K562 (cell line): Measurements from ENCODE around the gene FRMD4A. TPM values are rescaled to one million over a fixed set of nuclear protein-coding genes. Genes with fewer than 3 reads are reported as not detected.

Experiments used
- DDX20 ChIP-seq: fragments of 450-650 bp; IDR thresholded peaks from 2 replicates; pipeline ENCODE4 v1.6.1; 2016; ENCODE audit warnings: missing genetic modification characterization, low read depth, mild to moderate bottlenecking, missing compliant biosample characterization, moderate library complexity
- MCM3 ChIP-seq: fragments of 450-650 bp; IDR thresholded peaks from 2 replicates; pipeline ENCODE4 v1.6.1; 2016
- MNT ChIP-seq, 2 experiments: fragments of 450-650 bp; conservative IDR thresholded peaks; 2 replicates each; pipeline ENCODE4 v1.6.1; 2017; ENCODE audit warnings: mild to moderate bottlenecking in 2 of 2, moderate library complexity in 2 of 2
- MYC ChIP-seq, 2 experiments: fragments of 250-450 bp in 1 of 2; sonication (Bioruptor Pico) in 1 of 2; IDR thresholded peaks; 2 replicates each; pipeline versions ENCODE4 v1.5.1 to v1.6.1; 2012 to 2021; ENCODE audit warnings: low read depth in 2 of 2, borderline replicate concordance in 1 of 2, improper control_type of control experiment in 1 of 2, low read length in 1 of 2, mild to moderate bottlenecking in 1 of 2, moderate library complexity in 1 of 2
- NELFE ChIP-seq: IDR thresholded peaks from 2 replicates; pipeline ENCODE4 v1.6.1; 2011; ENCODE audit warnings: mild to moderate bottlenecking; ENCODE audit not compliant: insufficient read depth, insufficient read length
- RBM22 ChIP-seq: fragments of 200-400 bp; formaldehyde crosslinking; IDR thresholded peaks from 2 replicates; pipeline ENCODE4 v1.6.1; 2018; ENCODE audit warnings: low read length, low read depth; ENCODE audit not compliant: poor library complexity, severe bottlenecking
- RERE ChIP-seq: sonication (generic); formaldehyde crosslinking; IDR thresholded peaks from 2 replicates; pipeline ENCODE4 v1.8.0; 2023; ENCODE audit warnings: missing genetic modification reagents, mild to moderate bottlenecking, borderline replicate concordance
- ZKSCAN1 ChIP-seq: fragments of 150-350 bp; IDR thresholded peaks from 2 replicates; pipeline ENCODE4 v1.6.1; 2016; ENCODE audit warnings: low read depth, low read length
- ZNF707 ChIP-seq: fragments of 250-450 bp; sonication (Bioruptor Pico); conservative IDR thresholded peaks from 2 replicates; pipeline ENCODE4 v1.8.0; 2022; ENCODE audit warnings: inconsistent platforms, mild to moderate bottlenecking, moderate library complexity
- polyA plus RNA-seq, 8 experiments: library from polyadenylated mRNA; depleted of rRNA in 4 of 8; stranded (reverse) in 5 of 8; unstranded in 3 of 8; fragments of >200 nt; fragmentation: Nextera tagmentation in 2 of 8; fragmentation: Illumina TruSeq in 1 of 8; extraction: Ambion mirVana in 2 of 8; extraction: Trizol in 1 of 8; gene quantifications; 2 replicates each; pipeline versions ENCODE4 v1.2.1 to v1.2.3, GENCODE V29; 2011 to 2014; ENCODE audit warnings: inconsistent platforms in 1 of 8, missing spikeins in 1 of 8
- total RNA-seq, 7 experiments: library from RNA; depleted of rRNA in 6 of 7; stranded (reverse); fragments of >200 nt in 6 of 7; fragmentation: Illumina TruSeq in 2 of 7; extraction: Trizol in 2 of 7; gene quantifications; 2 replicates each; pipeline versions ENCODE4 v1.2.1 to v1.2.3, GENCODE V29; 2011 to 2021; ENCODE audit warnings: low replicate concordance in 1 of 7

FRMD4A gene
- total and polyA plus RNA-seq, 9 of the 15 experiments (the other 6 are each of a cell fraction or from before 2014, with no cell fraction given) = 0.80 to 5.2 (median 3.0) TPM

GRCh38 chr10:13774303-13774893 lies 556.3 kb downstream of the FRMD4A start (continued):
- TF ChIP-seq DDX20 (tag) (no peak), MCM3 (no peak), NELFE (no peak), MYC (IDR thresholded peaks at IDR 0.05; ENCODE audit: low read depth, low read length) (no peak), MYC (CRISPR knock-in tag; IDR thresholded peaks at IDR 0.05; ENCODE audit: borderline replicate concordance, low read depth) (no peak), ZKSCAN1 (no peak), RERE (no peak), MNT (conservative IDR thresholded peaks at IDR 0.05) (no peak), ZNF707 (no peak), RBM22 (no peak)
